ENCODE measurements around the gene WBP11.

DNA sequence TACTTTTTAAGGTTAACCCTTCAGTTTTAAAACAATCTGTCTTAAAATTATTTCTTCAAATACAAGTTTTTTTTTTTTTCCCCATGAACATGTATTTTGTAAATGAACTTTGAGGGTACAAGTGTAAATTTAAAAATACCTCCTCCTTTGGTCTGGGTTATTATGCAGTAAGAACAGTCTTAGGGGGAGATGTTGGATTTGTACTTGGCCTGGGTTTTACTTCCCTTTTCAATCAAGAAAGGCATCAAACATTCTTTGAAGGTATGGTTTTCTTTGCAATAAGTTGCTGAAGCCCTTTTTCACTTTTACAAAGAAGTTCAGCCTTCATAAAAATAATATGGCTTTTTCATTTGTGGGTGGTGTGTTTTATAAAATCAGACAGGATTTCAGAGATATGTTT, 20.5 kb downstream of the WBP11 start:
- no peak for TF ChIP-seq POLR2A (IDR thresholded peaks at IDR 0.05; ENCODE audit: low read length)
- no peak for TF ChIP-seq GATA1 (IDR thresholded peaks at IDR 0.05; ENCODE audit: low read depth, low read length)

All from erythroblast (primary cell).